Measurements from ENCODE around the gene HIGD1A. TPM values are rescaled to one million over a fixed set of nuclear protein-coding genes. Genes with fewer than 3 reads are reported as not detected.
A peak's percentile ranks its signal among the peaks of the same experiment; 100 is the strongest.

HIGD1A gene
- total RNA-seq, 4 donors from 2014 or later: 123 to 156 (median 139) TPM

DNA sequence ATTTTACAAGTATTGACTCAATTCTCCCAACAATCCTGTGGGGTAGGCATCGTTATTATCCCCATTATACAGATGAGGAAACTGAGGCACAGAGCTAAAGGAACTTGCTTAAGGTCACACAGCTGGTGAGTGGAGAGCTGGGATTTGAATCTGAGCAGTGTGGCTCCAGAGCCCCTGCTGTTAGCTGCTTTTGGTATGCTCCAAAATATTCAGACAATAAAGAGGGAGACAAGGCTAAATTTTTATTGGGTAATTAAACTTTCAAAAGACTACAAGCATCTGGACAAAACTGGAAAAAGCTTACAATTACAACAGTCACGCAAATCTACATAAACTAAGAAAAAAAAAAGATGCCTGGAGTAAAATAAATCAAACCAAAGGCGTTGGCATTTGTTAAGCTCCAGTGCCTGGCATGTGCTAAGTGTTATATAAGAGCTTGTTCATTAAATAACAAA is 59.0 kb downstream of the HIGD1A start:
- Histone ChIP-seq H3K36me3 (no peaks in the 10 kb centered on the region), H3K9me3 (no peaks in the 10 kb centered on the region), H3K4me3 (no peak overlapping the region), H3K27me3 (no peaks in the 10 kb centered on the region), H3K27ac (peak overlapping the region; percentile 85 to 99 (median 94)), H3K4me1 (peaks cover 25 to 43% of the 10 kb centered on the region in 2 donors)
- no peak for DNase-seq
- no peak for ATAC-seq
- intact Hi-C loops (cut with DNase I; ENCODE audit: low total_unique reads) (loop anchor here (2.0 to 10.0 kb wide), 2 partner anchors 91 to 521 kb away; no protein-coding TSS in a partner anchor), in situ Hi-C loops (cut with MboI; ENCODE audit: low sequenced_read_pairs in 4 of 4) (loop anchor here (5.0 to 25.0 kb wide), 4 partner anchors 91 to 163 kb away; partner anchors contain the start of genes SEC22C (in 4 of the 4), ZBTB47 (in 2 of the 4) and SS18L2 (in 1 of the 4))
- TF ChIP-seq, protein P1, sequence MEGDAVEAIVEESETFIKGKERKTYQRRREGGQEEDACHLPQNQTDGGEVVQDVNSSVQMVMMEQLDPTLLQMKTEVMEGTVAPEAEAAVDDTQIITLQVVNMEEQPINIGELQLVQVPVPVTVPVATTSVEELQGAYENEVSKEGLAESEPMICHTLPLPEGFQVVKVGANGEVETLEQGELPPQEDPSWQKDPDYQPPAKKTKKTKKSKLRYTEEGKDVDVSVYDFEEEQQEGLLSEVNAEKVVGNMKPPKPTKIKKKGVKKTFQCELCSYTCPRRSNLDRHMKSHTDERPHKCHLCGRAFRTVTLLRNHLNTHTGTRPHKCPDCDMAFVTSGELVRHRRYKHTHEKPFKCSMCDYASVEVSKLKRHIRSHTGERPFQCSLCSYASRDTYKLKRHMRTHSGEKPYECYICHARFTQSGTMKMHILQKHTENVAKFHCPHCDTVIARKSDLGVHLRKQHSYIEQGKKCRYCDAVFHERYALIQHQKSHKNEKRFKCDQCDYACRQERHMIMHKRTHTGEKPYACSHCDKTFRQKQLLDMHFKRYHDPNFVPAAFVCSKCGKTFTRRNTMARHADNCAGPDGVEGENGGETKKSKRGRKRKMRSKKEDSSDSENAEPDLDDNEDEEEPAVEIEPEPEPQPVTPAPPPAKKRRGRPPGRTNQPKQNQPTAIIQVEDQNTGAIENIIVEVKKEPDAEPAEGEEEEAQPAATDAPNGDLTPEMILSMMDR (IDR thresholded peaks at IDR 0.05 in 4 of 5, conservative IDR thresholded peaks at IDR 0.05 in 1 of 5): no peak
- no peak for TF ChIP-seq POLR2A (IDR thresholded peaks at IDR 0.05)

DNA sequence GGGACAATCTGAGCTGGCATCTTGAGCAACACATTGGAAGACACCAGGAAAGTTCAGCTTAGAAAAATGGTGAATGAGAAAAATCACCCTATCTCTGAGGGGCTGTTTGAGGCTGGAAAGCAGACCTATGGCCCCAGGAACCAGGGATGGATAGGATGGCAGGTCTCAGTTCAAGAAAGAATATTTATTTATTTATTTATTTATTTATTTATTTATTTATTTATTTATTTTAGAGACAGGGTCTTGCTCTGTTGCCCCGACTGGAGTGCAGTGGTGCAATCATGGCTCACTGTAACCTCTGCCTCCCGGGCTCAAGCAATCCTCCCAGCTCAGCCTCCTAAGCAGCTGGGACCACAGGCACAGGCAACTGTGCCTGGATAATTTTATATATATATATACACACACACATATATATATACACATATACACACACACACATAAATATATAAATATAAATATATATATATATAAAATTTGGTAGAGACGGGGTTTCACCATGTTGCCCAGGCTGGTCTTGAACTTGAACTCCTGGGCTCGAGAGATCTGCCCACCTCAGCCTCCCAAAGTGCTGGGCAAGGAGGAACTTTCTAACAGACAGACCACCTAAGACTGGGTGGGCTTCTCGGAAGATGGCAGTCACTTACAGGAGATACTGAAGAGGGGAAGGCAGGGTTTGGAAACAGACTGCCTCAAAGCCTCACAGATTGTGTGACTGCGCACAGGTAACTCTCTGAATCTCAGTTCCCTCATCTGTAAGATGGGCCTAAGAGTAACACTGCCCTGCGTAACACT is 60.9 kb downstream of the HIGD1A start:
- Histone ChIP-seq H3K9me3 (no peaks in the 10 kb centered on the region), H3K27me3 (no peaks in the 10 kb centered on the region), H3K27ac (peak overlapping the region; percentile 85 to 99 (median 94)), H3K36me3 (no peaks in the 10 kb centered on the region), H3K4me3 (no peak overlapping the region), H3K4me1 (peaks cover 36 to 58% of the 10 kb centered on the region in 2 donors)
- intact Hi-C loops (cut with DNase I; ENCODE audit: low total_unique reads) (loop anchor here (10.0 kb wide), 1 partner anchor 519 kb away; no protein-coding TSS in a partner anchor), in situ Hi-C loops (cut with MboI; ENCODE audit: low sequenced_read_pairs in 4 of 4) (loop anchor here (5.0 to 25.0 kb wide), 4 partner anchors 41 to 159 kb away; partner anchors contain the start of genes SEC22C (in 2 of the 4), ZBTB47 (in 2 of the 4), HHATL (in 1 of the 4) and SS18L2 (in 1 of the 4))
- no peak for ATAC-seq
- TF ChIP-seq, protein P1 (IDR thresholded peaks at IDR 0.05 in 4 of 5, conservative IDR thresholded peaks at IDR 0.05 in 1 of 5): no peak
- no peak for TF ChIP-seq POLR2A (IDR thresholded peaks at IDR 0.05)
- DNase-seq: no peak

DNA sequence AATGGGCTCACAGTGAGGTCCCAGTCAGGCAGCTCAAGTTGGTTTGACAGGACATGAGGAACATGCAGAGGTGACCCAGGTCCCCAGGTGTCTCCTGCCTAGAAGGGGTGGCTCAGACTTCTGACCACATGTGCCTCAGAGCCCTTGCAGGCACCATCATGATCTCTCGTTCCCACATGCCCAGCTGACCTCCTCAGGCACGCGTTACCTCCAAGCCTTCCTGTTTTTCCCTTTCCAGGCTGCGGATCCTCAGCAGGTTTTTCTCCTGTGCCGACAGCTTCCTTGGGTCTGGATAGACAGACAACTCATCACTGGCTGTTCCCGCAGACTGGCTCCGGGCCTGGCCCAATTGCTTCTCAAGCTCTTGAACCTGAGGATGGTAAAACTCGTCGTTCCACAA is 61.6 kb downstream of the HIGD1A start:
- Histone ChIP-seq H3K27me3 (no peaks in the 10 kb centered on the region), H3K36me3 (no peaks in the 10 kb centered on the region), H3K4me3 (no peak overlapping the region), H3K9me3 (no peaks in the 10 kb centered on the region), H3K27ac (peak overlapping the region; percentile 85 to 99 (median 94)), H3K4me1 (peaks cover 36 to 54% of the 10 kb centered on the region in 2 donors)
- DNase-seq (no peak), ATAC-seq (no peak)
- intact Hi-C loops (cut with DNase I; ENCODE audit: low total_unique reads): loop anchor here (10.0 kb wide), 1 partner anchor 518 kb away; no protein-coding TSS in a partner anchor
- in situ Hi-C loops (cut with MboI; ENCODE audit: low sequenced_read_pairs in 4 of 4): loop anchor here (5.0 to 25.0 kb wide), 4 partner anchors 40 to 158 kb away; partner anchors contain the start of genes SEC22C (in 2 of the 4), ZBTB47 (in 2 of the 4), HHATL (in 1 of the 4) and SS18L2 (in 1 of the 4)
- TF ChIP-seq POLR2A (IDR thresholded peaks at IDR 0.05): no peak
- TF ChIP-seq, protein P1 (IDR thresholded peaks at IDR 0.05 in 4 of 5, conservative IDR thresholded peaks at IDR 0.05 in 1 of 5): no peak

DNA sequence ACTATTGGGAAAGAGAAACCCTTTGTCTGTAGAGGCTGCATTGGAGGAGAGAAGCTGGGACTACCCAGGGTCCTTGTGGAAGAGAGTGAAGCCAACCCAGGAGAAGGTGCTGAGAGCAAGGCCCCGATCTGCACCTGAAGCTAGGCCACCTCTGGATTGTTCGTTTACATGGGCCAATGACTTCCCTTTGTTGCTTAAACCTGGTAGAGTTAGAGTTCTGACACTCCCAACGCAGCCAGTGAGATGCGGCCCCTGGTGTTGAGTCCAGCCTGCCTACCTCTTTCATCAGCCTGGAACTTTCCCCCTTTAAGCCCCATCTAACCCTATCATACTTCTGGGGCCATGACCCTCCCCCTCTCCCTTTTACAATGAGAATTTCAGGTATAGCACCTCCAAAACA is 62.0 kb downstream of the HIGD1A start:
- Histone ChIP-seq H3K27ac (peak overlapping the region; percentile 85 to 99 (median 94)), H3K36me3 (no peaks in the 10 kb centered on the region), H3K4me1 (peaks cover 36 to 51% of the 10 kb centered on the region in 2 donors), H3K27me3 (no peaks in the 10 kb centered on the region), H3K4me3 (no peak overlapping the region), H3K9me3 (no peaks in the 10 kb centered on the region)
- intact Hi-C loops (cut with DNase I; ENCODE audit: low total_unique reads) (loop anchor here (10.0 kb wide), 1 partner anchor 517 kb away; no protein-coding TSS in a partner anchor), in situ Hi-C loops (cut with MboI; ENCODE audit: low sequenced_read_pairs in 4 of 4) (loop anchor here (5.0 to 25.0 kb wide), 4 partner anchors 40 to 157 kb away; partner anchors contain the start of genes SEC22C (in 2 of the 4), ZBTB47 (in 2 of the 4), HHATL (in 1 of the 4) and SS18L2 (in 1 of the 4))
- TF ChIP-seq POLR2A (IDR thresholded peaks at IDR 0.05): no peak
- TF ChIP-seq, protein P1 (IDR thresholded peaks at IDR 0.05 in 4 of 5, conservative IDR thresholded peaks at IDR 0.05 in 1 of 5): no peak
- no peak for ATAC-seq
- no peak for DNase-seq

All from gastrocnemius medialis (tissue), 4 donors.